H1 (cell line): ENCODE results near the gene OTUD3. TPM values are rescaled to one million over a fixed set of nuclear protein-coding genes. Genes with fewer than 3 reads are reported as not detected.

ENCODE experiments used
- GABPA ChIP-seq: IDR thresholded peaks from 2 replicates; pipeline ENCODE4 v1.6.1; 2011; ENCODE audit warnings: mild to moderate bottlenecking, low read length, moderate library complexity, borderline replicate concordance; ENCODE audit not compliant: insufficient read depth
- polyA plus RNA-seq, 7 experiments: library from polyadenylated mRNA; depleted of rRNA in 3 of 7; stranded (reverse) in 5 of 7; unstranded in 2 of 7; fragments of >200 nt in 5 of 7; fragments of 200-250 nt in 2 of 7; gene quantifications; 1 replicate in 5 of 7; 2 replicates in 1 of 7; 4 replicates in 1 of 7; pipeline versions ENCODE4 v1.2.1 to v1.2.3, GENCODE V29; 2011 to 2013; ENCODE audit warnings: missing spikeins in 2 of 7, mixed read lengths in 2 of 7
- total RNA-seq: library from RNA; stranded (reverse); fragmentation: NEBNext Ultra II Directional; extraction: Animal tissue kit (Norgen Biotek cat#: 25700); gene quantifications from 2 replicates; pipeline ENCODE4 v1.2.1, GENCODE V29; 2021

OTUD3 gene
- total and polyA plus RNA-seq, 2 of the 8 experiments (the other 6 are each of a cell fraction or from before 2014, with no cell fraction given), result 6.3 to 11.9 TPM

DNA sequence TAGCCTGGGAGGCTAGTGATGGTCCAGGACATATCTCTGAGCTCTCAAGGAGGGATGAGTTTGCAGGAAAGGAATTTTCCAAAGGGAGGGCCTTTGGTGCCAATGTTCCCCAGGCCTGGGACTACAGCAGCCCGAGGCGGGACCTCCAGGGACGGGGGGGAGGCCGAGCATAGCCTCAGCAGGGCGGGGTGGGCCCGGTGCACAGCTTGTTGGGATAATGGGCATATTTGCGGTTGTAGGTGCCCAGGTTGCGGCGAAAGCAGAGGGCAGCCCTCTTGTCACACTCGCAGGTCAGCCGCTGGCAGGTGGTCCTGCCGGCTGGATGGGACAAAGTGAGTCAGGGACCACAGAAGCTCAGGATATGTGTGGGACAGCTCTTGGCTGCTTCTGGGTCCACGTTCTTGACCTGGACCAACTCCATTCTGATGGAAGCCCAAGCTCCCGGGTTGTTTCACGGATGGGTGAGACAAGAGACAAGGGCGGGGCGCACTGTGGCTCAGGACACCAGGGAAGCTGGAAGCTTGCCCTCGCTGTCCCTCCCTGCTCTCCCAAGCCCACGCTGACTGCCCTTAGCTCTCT, 38.0 kb downstream of the OTUD3 start (continued):
- TF ChIP-seq GABPA, result no peak
- TF ChIP-seq, all 59 proteins: peak for 0
